ENCODE results near the gene CDK5.

Gene CDK5

DNA sequence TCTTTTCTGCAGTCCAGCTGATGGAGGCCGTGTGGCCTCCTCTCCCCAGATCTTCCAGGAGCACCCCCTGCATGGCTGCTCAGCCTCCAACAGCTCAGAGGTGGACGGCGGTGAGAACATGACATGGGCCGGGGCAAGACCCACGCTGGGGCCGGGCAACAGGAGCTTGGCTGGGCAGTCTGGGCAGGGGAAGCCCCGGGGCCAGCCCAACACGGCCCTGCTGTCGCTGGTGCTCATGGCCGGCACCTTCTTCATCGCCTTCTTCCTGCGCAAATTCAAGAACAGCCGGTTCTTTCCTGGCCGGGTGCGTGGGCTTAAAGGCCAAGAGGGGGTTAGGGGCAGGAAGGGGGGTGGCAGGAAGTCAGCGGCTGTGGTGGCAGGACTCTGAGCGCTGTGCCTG lies 16.3 kb upstream of the CDK5 start:
- DNase-seq (ENCODE audit: low read depth), result no peak

DNA sequence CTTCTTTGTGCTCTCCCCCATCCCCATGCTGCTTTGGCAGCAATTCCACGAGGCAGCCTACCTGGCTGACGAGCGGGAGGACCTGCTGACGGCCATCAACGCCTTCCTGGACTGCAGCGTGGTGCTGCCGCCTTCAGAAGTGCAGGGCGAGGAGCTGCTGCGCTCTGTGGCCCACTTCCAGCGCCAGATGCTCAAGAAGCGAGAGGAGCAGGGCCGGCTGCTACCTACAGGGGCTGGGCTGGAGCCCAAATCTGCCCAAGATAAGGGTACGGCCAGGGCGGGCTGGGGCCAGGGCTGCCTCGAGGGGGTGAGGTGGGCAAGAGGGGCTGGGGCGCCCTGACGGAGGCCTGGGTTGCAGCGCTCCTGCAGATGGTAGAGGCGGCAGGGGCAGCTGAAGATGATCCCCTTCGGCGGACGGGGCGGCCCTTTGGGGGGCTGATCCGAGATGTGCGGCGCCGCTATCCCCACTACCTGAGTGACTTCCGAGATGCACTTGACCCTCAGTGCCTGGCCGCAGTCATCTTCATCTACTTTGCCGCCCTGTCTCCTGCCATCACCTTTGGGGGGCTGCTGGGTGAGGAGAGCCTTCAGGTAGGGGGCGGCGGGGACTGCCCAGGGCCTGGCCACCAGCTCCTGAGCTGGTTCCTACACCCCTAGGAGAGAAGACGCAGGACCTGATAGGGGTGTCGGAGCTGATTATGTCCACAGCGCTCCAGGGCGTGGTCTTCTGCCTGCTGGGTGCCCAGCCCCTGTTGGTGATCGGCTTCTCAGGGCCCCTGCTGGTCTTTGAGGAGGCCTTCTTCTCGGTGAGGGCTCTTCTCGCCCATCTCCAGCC lies 13.6 kb upstream of the CDK5 start:
- no peak for DNase-seq (ENCODE audit: low read depth)

DNA sequence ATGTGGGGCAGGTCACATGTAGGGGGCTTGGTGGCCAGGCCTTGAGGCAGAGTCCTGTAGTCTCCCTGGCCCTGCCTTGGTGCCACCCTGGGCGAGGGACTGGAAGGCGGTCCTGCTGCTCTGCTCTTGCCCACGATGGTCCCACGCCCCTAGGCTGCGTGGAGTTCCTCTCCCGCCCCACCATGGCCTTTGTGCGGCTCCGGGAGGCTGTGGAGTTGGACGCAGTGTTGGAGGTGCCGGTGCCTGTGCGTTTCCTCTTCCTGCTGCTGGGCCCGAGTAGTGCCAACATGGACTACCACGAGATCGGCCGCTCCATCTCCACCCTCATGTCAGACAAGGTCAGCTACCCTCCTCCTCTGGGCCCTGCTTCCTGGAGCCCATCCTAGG lies 12.9 kb upstream of the CDK5 start:
- DNase-seq (ENCODE audit: low read depth), result no peak

DNA sequence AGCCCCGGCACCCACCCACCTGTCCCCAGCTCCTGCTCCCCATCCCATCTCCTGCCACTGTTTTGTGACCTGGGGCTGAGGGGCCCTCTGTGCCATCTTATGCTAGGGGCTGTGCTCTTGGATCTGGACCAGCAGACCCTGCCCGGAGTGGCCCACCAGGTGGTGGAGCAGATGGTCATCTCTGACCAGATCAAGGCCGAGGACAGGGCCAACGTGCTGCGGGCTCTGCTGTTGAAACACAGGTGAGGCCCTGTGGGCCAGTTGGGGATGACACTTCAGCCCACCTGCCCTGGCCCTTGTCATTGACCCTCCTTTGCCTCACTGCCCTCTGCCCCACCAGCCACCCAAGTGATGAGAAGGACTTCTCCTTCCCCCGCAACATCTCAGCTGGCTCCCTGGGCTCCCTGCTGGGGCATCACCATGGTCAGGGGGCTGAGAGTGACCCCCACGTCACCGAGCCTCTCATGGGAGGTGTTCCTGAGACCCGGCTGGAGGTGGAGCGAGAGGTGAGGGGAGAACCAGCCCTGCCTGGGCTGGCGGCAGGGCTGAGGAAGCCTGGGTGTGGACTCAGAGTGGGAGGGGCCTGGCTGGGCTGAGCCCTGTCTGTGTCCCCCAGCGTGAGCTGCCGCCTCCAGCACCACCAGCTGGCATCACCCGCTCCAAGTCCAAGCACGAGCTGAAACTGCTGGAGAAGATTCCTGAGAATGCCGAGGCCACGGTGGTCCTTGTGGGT lies 12.3 kb upstream of the CDK5 start:
- DNase-seq (ENCODE audit: low read depth), result no peak

DNA sequence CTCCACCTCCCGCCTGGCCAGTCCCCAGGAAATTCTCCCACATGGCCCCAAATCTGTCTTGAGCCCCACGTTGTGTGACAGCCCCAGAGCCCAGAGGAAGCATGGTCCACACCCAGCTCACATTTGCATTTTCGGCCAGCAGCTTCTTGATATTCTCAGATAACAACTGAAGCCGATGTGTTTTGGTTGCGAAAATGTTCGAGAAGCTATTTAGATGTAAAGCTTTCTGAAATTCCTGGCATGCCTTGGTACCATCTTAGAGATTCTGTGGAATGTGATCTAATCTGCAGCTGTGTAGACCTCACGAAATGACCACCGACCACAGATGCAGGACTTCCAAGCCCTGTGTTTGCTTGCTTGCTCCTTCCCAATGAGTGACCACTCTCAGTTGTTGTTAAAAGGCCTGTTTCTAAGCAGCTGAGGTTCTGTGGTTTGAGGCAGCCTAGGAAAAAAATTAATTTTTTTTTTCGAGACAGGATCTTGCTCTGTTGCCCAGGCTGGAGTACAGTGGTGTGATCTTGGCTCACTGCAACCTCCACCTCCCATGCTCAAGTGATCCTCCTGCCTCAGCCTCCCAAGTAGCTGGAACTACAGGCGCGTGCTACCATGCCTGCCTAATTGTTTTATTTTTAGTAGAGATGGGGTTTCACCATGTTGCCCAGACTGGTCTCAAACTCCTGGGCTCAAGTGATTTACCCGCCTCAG lies 10.5 kb upstream of the CDK5 start:
- no peak for DNase-seq (ENCODE audit: low read depth)

DNA sequence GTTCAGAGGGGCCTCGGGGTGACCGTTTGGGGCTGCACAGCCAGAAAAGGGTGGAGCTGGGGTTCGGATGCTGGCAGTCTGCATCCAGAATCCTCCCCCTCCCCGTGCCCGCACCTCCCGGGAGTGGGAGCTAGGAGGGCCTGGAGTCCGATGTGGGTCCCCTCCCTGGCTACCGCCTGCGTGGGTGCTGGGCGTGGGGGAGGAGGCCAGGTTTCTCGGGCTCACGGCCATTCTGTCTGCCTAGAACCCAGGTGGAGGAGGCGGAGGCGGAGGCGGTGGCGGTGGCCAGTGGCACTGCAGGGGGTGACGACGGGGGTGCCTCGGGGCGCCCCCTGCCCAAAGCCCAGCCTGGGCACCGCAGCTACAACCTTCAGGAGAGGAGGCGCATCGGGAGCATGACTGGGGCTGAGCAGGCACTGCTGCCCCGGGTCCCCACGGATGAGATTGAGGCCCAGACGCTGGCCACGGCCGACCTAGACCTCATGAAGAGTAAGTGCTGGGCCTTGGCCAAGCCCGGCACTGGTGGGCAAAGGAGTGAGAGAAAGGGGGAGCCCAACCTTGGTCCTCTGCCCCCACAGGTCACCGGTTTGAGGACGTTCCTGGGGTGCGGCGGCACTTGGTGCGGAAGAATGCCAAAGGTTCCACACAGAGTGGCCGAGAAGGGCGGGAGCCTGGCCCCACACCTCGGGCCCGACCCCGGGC lies 8.7 kb upstream of the CDK5 start:
- no peak for DNase-seq (ENCODE audit: low read depth)

DNA sequence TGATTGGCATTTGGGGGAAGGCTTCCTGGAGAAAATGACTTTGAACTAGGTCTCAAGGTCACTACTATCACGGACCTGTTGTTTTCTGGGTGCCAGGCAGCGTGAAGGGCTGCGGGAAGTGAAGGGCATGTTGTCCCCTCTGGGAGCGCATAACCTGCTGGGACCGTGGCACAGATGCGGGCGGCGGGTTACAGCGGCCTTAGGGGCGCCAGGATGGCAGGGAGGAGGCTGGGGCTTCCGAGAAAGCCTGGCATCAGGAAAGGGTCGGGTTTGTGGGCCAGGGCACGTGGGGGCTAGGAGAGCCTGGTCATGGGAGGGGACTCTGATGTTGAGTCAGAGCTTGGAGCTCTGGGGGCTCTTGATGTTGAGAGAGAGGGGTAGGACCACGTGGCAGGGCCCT lies 7.8 kb upstream of the CDK5 start:
- DNase-seq (ENCODE audit: low read depth), result no peak

DNA sequence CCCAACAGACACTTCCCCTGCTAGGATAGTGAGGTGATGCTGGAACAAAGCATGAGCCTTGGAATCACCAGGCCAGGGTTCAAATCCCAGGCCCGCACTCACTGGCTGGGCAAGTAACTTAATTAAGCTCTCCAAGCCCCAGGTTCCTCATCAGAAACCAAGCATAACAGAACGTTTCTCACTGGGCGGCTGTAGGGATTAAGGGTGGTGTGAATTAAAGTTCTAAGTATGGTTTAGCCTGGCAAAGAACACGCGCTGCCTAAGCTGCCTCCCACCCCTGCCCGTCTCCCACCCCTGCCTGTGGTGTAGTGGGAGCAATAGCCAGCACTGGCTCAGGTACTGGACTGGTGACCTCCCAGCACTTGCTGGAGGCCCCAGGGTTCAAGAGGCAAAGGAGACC lies 7.3 kb upstream of the CDK5 start:
- no peak for DNase-seq (ENCODE audit: low read depth)

DNA sequence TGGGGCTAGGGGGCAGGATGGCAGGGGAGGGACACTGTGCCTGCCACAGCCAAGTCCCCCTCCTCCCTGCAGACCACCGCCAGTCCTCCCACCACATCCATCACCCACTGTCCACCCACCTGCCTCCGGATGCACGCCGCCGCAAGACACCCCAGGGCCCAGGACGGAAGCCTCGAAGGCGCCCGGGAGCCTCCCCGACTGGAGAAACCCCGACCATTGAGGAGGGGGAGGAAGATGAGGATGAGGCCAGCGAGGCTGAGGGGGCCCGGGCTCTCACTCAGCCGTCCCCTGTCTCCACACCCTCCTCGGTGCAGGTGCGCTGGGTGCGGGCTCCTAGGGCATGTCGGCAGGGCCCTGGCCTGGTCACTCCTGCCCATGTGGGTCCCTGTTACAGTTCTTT lies 6.8 kb upstream of the CDK5 start:
- no peak for DNase-seq (ENCODE audit: low read depth)

DNA sequence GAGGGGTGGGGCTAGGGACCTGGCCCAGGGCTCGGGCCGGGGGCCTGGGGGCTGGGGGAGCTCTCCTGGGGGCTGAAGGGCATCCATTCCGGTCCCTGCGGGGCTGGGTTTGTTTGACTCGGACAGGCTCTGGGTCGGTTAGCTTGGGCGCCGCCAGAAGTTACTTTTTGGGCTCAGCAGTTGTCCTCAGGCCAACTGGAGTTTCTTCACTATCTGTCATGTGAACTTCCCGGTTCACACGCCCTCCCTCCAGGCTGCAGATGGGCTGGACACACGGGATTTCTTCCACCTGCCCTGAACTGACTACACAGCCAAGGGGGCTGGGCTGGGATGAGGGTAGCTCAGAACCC lies 5.5 kb upstream of the CDK5 start:
- DNase-seq (ENCODE audit: low read depth), result no peak

DNA sequence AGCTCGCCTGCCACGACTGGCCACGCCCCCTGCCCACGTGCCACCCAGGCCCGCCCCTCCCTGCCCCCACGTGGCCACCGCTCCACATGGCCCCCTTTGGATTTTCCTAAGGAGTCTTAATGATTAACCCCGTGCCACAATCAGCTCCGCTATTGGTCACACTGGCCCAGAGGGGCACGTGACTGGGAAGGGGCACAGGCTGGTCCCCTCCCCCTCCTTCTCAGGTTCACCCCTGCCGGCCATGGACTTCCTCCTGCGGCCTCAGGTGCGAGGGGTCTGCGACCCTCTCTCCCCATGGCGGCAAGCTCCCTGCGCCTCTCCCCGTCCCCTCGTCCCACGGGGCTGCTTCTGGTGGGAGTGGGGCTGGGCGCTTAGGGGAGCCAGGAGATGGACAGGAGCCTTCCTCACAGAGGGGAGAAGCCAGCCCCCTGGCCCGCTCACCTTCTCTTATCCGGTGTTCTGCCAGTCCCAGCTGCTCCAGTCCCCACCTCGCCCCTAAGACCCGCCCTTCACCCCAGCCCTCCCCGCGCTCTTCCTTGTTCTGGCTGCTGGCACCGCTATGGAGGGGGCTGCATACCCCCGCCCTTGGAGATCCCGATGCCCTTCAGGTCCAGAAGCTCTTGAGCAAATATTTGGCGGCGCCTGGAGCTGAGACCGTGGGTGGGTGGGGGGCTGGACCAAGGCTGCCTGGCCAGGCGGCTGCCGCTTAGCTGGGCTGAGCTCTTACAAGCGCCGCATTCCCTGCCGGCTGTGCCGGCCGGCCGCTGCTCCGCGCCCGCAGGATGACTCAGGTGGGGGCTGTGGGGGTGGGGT lies 4.9 kb upstream of the CDK5 start:
- DNase-seq (ENCODE audit: low read depth), result no peak

DNA sequence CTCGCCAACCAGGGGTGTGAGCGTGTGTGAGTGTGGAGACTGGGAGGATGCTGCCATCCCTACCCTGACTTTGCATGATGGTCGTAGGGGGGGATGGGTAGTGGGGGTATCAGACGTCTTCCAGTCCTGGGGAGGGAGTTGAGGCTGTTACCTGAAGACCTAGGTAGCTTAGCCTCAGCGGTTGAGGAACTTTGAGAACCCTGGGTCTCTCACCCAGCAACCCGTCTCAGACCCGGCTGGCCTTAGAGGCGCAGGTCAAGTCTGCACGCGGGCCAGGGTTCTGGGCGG lies 4.4 kb upstream of the CDK5 start:
- DNase-seq (ENCODE audit: low read depth), result no peak

DNA sequence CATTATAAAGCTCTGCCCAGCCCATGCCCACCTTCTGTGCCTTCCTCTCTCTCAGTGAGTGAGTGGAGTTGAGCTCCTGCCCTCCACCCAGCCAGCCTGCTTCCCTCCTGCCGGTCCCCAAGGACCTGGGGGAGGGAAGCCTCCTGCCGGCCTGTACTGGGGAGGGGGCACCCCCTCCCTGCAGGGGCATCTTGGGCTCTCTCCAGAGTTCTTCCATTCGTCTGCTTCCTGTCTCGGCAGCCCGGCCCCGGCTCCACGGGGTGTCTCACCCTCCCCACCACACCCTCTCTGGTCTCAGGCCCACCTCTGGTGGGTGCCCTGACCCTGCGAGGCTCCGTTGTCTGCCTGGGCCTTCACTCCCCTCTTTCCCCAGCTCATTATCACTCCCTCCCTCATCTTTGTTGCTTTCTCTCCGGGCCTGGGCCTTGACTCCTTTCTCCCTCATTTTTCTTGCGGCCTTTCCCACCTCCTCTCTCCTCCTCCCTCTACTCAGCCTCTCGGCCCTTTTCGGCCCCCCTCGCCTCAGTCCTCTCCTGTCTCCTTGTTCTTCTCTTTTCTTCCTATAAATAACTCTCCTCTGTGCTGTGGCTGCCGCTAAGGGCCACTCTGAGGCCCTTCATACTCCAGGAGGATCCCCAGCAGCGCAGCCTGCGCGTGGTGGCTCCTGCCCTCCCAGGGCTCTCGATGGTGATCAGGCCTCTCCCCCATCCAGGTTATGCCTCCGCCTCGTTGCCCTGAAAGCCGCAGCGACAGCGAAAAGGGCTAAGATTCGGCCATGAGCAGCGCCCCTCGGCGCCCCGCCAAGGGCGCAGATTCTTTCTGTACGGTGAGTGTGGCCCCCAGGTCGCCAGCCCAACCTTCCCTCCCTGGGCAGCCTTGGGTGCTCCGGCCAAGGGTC lies 3.8 kb upstream of the CDK5 start:
- DNase-seq (ENCODE audit: low read depth), result no peak

DNA sequence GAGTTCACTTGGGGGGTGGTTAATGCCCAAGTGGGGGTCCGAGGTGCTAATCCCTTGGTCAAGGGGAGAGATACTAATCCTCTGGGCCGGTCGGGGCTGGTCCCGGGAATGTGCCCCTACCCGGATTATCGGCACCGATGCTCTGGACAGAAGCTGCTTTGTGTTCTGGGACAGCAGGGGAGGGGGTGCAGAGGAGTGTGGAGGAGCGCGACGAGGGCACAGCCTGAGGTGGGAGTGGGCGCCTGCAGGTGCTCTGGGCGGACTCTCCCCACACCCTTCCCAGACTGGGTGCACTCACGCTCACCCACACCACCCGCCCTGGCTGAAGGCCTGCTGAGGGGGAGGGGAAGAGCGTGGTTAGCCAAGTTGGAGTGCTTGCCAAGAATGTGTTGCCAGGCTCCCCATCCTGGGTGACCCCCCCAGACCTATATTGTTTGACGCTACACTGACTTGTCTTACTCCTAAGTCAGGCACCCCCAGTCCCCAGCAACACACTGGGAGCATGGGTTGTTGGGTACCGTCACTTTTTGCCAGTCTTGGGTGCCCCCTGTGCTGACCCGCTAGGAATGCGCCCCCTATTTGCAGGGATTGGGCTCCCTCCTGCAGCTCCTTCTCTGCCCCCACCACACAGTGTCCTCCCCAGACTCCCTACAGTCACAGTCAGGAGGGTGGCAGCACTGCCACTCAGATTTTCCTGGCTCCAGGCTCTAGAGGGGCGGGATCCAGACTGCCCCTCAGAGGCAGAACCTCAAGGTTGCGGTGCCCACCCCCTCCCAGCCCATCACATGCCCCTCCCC lies 2.9 kb upstream of the CDK5 start:
- no peak for DNase-seq (ENCODE audit: low read depth)

DNA sequence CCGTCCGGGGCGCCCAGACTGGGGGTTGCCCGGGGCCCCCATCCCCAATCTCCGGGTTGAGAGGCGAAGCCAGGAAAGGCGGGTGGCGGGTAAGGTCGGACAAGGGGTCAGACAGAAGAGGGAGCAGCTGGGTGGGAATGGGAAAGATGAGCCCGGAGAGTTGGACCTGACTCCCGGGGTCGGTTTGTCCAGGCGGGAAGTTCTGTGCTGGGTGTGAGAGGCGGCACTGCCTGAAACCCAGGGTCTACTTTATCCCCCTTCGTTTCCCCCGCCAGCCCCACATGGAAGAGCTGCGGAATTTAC lies 2.4 kb upstream of the CDK5 start:
- DNase-seq (ENCODE audit: low read depth), result no peak

DNA sequence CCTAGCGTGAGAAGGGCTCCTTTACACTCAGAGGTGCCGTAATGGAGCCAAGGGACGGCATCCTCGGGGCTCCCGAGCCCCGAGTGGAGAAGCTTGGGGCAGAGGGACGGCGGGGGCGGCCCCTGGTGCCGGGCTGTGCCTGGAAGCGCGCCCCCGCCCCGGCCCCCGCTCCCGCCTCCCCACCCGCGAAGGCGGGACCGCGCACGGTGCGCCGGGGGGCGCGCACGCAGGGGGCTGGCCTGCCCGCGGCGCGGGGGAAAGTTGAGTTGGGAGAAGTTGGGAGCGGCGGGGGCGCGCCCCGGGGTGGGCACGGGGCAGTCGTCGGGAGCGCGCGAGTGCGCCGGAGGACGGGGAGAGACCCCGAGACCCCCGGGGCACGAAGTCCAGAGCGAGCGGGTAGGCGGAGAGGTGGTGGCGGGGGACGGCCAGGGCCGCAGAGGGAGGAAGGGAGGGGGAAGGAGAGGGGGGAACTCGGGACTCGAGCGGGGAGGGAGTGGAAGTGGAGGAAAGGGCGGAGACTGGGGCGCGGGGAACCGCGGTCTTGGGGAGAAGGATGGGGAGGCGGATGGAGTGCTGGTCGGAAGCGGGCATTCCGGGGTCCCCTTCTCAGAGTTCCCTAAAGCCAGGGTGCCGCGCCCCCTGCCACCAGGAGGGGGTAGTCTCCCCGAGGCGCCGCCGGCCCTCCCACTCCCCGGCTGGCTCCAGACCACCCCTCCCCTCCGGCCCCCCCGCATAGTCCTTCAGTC lies 1.8 kb upstream of the CDK5 start, which contains the start of gene SLC4A2:
TSS of gene SLC4A2 (plus strand) at position 223 of the 746 bp plus-strand sequence. CDS start 2,399 bp downstream, outside the sequence.
- peak; percentile 54 for DNase-seq (ENCODE audit: low read depth)

DNA sequence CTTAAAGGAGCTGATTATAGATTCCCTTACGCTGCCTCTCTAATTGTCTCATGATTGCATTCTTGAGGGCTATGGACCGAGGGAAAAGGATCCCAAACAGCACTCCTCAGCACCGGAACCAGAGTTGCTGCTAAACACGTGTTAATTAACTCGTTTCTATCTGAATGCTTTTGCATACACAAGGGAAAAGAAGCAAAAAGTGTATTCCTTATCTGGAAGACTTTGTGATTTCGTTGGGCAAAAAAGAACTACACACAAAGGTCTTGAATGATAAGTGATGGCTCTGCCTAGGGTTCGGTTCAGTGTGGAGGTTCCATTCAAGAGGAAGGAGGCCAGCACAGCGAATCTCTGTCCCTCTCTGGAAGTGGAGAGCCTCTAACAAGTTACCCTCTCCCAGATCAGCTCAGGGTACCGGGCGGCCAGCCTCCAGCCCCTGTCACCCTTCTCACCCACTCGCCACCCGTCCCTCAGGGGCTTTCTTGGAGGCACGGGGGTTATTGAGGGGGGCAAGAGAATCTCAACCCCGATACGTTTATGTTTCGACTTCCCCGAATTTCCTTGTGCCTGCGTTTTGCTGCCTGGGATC lies 1.2 kb upstream of the CDK5 start:
- DNase-seq (ENCODE audit: low read depth), result no peak

DNA sequence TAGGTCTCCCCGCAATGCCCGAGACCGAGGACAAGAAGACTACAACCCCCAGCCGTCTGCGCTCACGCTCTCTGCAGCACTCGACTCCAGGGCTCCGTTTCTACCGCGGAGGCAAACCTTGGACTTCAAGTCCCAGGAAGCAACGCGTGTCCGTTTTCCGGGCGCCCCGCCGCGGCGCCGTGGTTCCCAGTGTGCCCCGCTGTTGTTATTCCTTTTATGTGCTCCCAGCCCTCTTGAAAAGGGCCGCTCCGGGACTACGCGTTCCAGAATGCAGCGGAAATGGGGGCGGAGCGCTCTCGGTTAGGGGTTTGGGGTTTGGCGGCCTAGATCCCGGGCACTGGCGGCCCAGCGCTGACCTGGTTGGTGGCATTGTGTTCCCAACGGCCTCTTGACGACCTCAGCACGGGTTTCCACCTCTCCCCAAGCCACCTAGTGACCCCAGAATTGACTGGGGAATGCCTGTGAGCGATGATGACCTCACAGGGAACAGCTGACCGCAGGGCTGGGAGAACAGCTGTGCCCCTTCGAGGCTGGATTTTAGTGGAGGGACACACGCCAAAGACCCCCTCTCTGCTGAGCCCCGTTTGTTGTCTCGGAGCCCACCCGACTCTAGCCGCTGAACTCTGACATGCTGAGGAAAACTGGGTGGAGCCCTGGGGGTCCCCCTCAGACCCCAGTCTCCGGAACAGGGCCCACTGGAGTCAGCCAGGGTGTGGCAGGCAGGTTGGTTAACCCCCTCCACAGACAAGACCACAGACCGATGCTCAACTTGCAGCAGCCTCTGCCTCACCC lies 488 bp upstream of the CDK5 start:
- peak; percentile 93 for DNase-seq (ENCODE audit: low read depth)

Data from stimulated activated CD8-positive, alpha-beta memory T cell treated with anti-CD3 and anti-CD28 coated beads, Interleukin-12 subunit alpha, Interleukin-12 subunit beta, amount 100 ng/mL, for 1 hour (primary cell).